ENCODE measurements around the gene TKTL2.

TKTL2 gene

GRCh38 chr4:163470391-163470790, 3.2 kb downstream of the TKTL2 start:
- Histone ChIP-seq H3K27ac (no peak overlapping the region), H3K27me3 (ENCODE audit: insufficient read depth, low read depth) (no peaks in the 10 kb centered on the region), H3K79me2 (ENCODE audit: insufficient read depth, low read depth) (no peaks in the 10 kb centered on the region), H3K4me2 (no peak overlapping the region), H2AFZ (ENCODE audit: low read depth) (no peak overlapping the region), H3K9ac (no peak overlapping the region), H3K36me3 (ENCODE audit: insufficient read depth) (no peaks in the 10 kb centered on the region), H4K20me1 (ENCODE audit: insufficient read depth) (no peaks in the 10 kb centered on the region), H3K4me3 (IDR thresholded peaks at IDR 0.05; ENCODE audit: insufficient read depth, low read depth, low read length) (no peak overlapping the region), H3K4me1 (ENCODE audit: low read depth, poor library complexity, severe bottlenecking) (no peaks in the 10 kb centered on the region)
- TF ChIP-seq CTCF (conservative IDR thresholded peaks at IDR 0.05; ENCODE audit: low read depth, low read length): no peak

- H2AFZ ChIP-seq (ENCODE audit: low read depth): no peak overlapping the region
- no peaks in the 10 kb centered on the region for H3K79me2 ChIP-seq (ENCODE audit: insufficient read depth, low read depth)
- H3K27me3 ChIP-seq (ENCODE audit: insufficient read depth, low read depth): no peaks in the 10 kb centered on the region
- H3K4me3 ChIP-seq (IDR thresholded peaks at IDR 0.05; ENCODE audit: insufficient read depth, low read depth, low read length): no peak overlapping the region
- no peak overlapping the region for H3K27ac ChIP-seq
- TF ChIP-seq CTCF (conservative IDR thresholded peaks at IDR 0.05; ENCODE audit: low read depth, low read length): no peak
- H3K9ac ChIP-seq: no peak overlapping the region
- no peak overlapping the region for H3K4me2 ChIP-seq
- no peaks in the 10 kb centered on the region for H4K20me1 ChIP-seq (ENCODE audit: insufficient read depth)
- no peaks in the 10 kb centered on the region for H3K36me3 ChIP-seq (ENCODE audit: insufficient read depth)
- H3K4me1 ChIP-seq (ENCODE audit: low read depth, poor library complexity, severe bottlenecking): no peaks in the 10 kb centered on the region
These were observed 6.3 kb downstream of the TKTL2 start for GRCh38 chr4:163467082-163467770.

GRCh38 chr4:163462556-163462955, 11.0 kb downstream of the TKTL2 start:
- no peaks in the 10 kb centered on the region for H3K4me1 ChIP-seq (ENCODE audit: low read depth, poor library complexity, severe bottlenecking)
- no peak overlapping the region for H3K4me2 ChIP-seq
- no peak overlapping the region for H2AFZ ChIP-seq (ENCODE audit: low read depth)
- no peaks in the 10 kb centered on the region for H3K36me3 ChIP-seq (ENCODE audit: insufficient read depth)
- H3K27ac ChIP-seq: no peak overlapping the region
- no peak overlapping the region for H3K4me3 ChIP-seq (IDR thresholded peaks at IDR 0.05; ENCODE audit: insufficient read depth, low read depth, low read length)
- no peak for TF ChIP-seq CTCF (conservative IDR thresholded peaks at IDR 0.05; ENCODE audit: low read depth, low read length)
- no peaks in the 10 kb centered on the region for H3K79me2 ChIP-seq (ENCODE audit: insufficient read depth, low read depth)
- no peaks in the 10 kb centered on the region for H4K20me1 ChIP-seq (ENCODE audit: insufficient read depth)
- no peak overlapping the region for H3K9ac ChIP-seq
- no peaks in the 10 kb centered on the region for H3K27me3 ChIP-seq (ENCODE audit: insufficient read depth, low read depth)

GRCh38 chr4:163448540-163449203, 24.9 kb downstream of the TKTL2 start:
- H3K27me3 ChIP-seq (ENCODE audit: insufficient read depth, low read depth): no peaks in the 10 kb centered on the region
- no peak for TF ChIP-seq CTCF (conservative IDR thresholded peaks at IDR 0.05; ENCODE audit: low read depth, low read length)
- no peak overlapping the region for H3K4me3 ChIP-seq (IDR thresholded peaks at IDR 0.05; ENCODE audit: insufficient read depth, low read depth, low read length)
- H3K4me1 ChIP-seq (ENCODE audit: low read depth, poor library complexity, severe bottlenecking): no peaks in the 10 kb centered on the region
- H3K27ac ChIP-seq: no peak overlapping the region
- no peak overlapping the region for H2AFZ ChIP-seq (ENCODE audit: low read depth)
- H4K20me1 ChIP-seq (ENCODE audit: insufficient read depth): no peaks in the 10 kb centered on the region
- no peaks in the 10 kb centered on the region for H3K36me3 ChIP-seq (ENCODE audit: insufficient read depth)
- H3K9ac ChIP-seq: no peak overlapping the region
- no peak overlapping the region for H3K4me2 ChIP-seq
- no peaks in the 10 kb centered on the region for H3K79me2 ChIP-seq (ENCODE audit: insufficient read depth, low read depth)
